Stimulated activated CD4-positive, alpha-beta T cell treated with anti-CD3 and anti-CD28 coated beads, Interleukin-1b, Interleukin-23, amount 100 ng/mL, for 1 hour (primary cell): ENCODE results near the gene RGS14.
"Not testable (repeated sequence)": the region's sequence is repeated elsewhere in the genome, so short reads cannot be mapped to it uniquely, and the experiment has no call there.

ENCODE experiments used
- DNase-seq, 2 donors: peaks; one replicate each; pipeline ENCODE4 v3.0.0-alpha.2; 2020; ENCODE audit warnings: low read depth in 2 of 2

The RGS14 gene

GRCh38 chr5:177366528-177367322 is 9.0 kb downstream of the RGS14 start:
- no peak for DNase-seq

- DNase-seq, result no peak
Observed at GRCh38 chr5:177367323-177367848, 9.7 kb downstream of the RGS14 start.

- DNase-seq, result no peak
Observed at GRCh38 chr5:177367981-177368868, 10.5 kb downstream of the RGS14 start.

GRCh38 chr5:177368869-177369644 is 11.3 kb downstream of the RGS14 start:
- DNase-seq, result no peak

GRCh38 chr5:177369645-177370440 is 12.1 kb downstream of the RGS14 start:
- no peak for DNase-seq

- peak in 1 of 2 donors; percentile 46 for DNase-seq
Observed at GRCh38 chr5:177370488-177371119, 12.9 kb downstream of the RGS14 start.

GRCh38 chr5:177371120-177372033 is 13.7 kb downstream of the RGS14 start:
- DNase-seq, result no peak

GRCh38 chr5:177372034-177372896 is 14.5 kb downstream of the RGS14 start:
- DNase-seq, result no peak

GRCh38 chr5:177372910-177373309 is 15.2 kb downstream of the RGS14 start:
- DNase-seq, result no peak

GRCh38 chr5:177373806-177374205 is 16.1 kb downstream of the RGS14 start:
- no peak for DNase-seq

GRCh38 chr5:177374211-177374610 is 16.5 kb downstream of the RGS14 start:
- no peak for DNase-seq

GRCh38 chr5:177375516-177375915 is 17.8 kb downstream of the RGS14 start:
- DNase-seq, result not testable (repeated sequence)

GRCh38 chr5:177376107-177376506 is 18.4 kb downstream of the RGS14 start:
- no peak for DNase-seq

GRCh38 chr5:177377851-177378776 is 20.4 kb downstream of the RGS14 start:
- no peak for DNase-seq

GRCh38 chr5:177378884-177379883 is 21.5 kb downstream of the RGS14 start:
- no peak for DNase-seq

GRCh38 chr5:177380805-177381126 is 23.0 kb downstream of the RGS14 start:
- DNase-seq, result no peak
